ENCODE measurements around the gene PPARGC1A. TPM values are rescaled to one million over a fixed set of nuclear protein-coding genes. Genes with fewer than 3 reads are reported as not detected.

Gene PPARGC1A
- total and polyA plus RNA-seq, 2 donors (not counting 3 experiments of a cell fraction or from before 2014, with no cell fraction given), result not detected

DNA sequence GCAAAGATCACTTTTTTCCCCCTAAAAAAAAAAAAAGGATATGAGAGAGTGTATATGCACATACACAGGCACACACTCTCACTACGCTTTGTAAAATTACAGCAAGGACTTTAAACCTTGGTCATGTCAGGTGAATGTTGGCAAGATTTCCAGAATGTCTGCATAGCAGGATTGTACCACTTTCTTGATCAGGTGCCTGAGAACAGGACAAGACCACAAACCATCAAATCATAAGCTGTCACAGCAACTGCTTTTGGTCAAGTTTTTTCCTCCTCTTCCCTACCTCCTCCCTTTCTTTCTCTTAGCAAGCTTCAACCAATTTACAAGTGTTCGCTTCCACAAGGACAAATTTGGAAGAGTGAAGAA, 15.3 kb downstream of the PPARGC1A start:
- Histone ChIP-seq H3K27ac (ENCODE audit: insufficient read depth, low read depth, low read length) (no peak overlapping the region), H3K4me3 (replicated peaks in 1 of 3; ENCODE audit: insufficient read depth in 1 of 3, low read depth in 1 of 3, low read length in 3 of 3) (no peak overlapping the region), H3K9me3 (replicated peaks; ENCODE audit: control insufficient read depth, insufficient read depth, low read length) (no peaks in the 10 kb centered on the region), H3K36me3 (ENCODE audit: control insufficient read depth in 2 of 2, extremely low read depth in 1 of 2, insufficient read depth in 2 of 2, low read length in 2 of 2) (no peaks in the 10 kb centered on the region), H4K20me1 (replicated peaks; ENCODE audit: control insufficient read depth, extremely low read depth, insufficient read depth, low read length) (no peaks in the 10 kb centered on the region), H2AFZ (ENCODE audit: low read depth, low read length) (no peak overlapping the region), H3K4me2 (ENCODE audit: insufficient read depth, low read length) (no peak overlapping the region), H3K9me1 (replicated peaks; ENCODE audit: control insufficient read depth, extremely low read depth, insufficient read depth, low read length) (no peaks in the 10 kb centered on the region), H3K4me1 (ENCODE audit: control insufficient read depth, extremely low read depth, insufficient read depth, low read length) (no peaks in the 10 kb centered on the region), H3K27me3 (ENCODE audit: control insufficient read depth in 2 of 2, insufficient read depth in 2 of 2, low read length in 2 of 2) (no peaks in the 10 kb centered on the region), H3K79me2 (ENCODE audit: control insufficient read depth, insufficient read depth, low read length) (no peaks in the 10 kb centered on the region), H3K9ac (replicated peaks; ENCODE audit: extremely low read depth, insufficient read depth, low read length) (no peak overlapping the region)
- ChIA-PET CTCF (no interaction called here), POLR2A (no interaction called here)
- BruUV-seq (replicated peaks), result no TSS peak
- dilution Hi-C loops (cut with MboI; ENCODE audit: extremely low pct_ligation_motif_present, low sequenced_read_pairs), result no loop called here
- FAIRE-seq (no peak), DNase-seq (ENCODE audit: low read depth, low spot score) (no peak)
- TF ChIP-seq, protein P1, sequence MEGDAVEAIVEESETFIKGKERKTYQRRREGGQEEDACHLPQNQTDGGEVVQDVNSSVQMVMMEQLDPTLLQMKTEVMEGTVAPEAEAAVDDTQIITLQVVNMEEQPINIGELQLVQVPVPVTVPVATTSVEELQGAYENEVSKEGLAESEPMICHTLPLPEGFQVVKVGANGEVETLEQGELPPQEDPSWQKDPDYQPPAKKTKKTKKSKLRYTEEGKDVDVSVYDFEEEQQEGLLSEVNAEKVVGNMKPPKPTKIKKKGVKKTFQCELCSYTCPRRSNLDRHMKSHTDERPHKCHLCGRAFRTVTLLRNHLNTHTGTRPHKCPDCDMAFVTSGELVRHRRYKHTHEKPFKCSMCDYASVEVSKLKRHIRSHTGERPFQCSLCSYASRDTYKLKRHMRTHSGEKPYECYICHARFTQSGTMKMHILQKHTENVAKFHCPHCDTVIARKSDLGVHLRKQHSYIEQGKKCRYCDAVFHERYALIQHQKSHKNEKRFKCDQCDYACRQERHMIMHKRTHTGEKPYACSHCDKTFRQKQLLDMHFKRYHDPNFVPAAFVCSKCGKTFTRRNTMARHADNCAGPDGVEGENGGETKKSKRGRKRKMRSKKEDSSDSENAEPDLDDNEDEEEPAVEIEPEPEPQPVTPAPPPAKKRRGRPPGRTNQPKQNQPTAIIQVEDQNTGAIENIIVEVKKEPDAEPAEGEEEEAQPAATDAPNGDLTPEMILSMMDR (IDR thresholded peaks at IDR 0.05; ENCODE audit: extremely low read depth in 1 of 2, insufficient read depth in 1 of 2, low read depth in 1 of 2, low read length in 2 of 2), result no peak
- TF ChIP-seq, protein P2, sequence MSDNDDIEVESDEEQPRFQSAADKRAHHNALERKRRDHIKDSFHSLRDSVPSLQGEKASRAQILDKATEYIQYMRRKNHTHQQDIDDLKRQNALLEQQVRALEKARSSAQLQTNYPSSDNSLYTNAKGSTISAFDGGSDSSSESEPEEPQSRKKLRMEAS (IDR thresholded peaks at IDR 0.05; ENCODE audit: insufficient read depth, insufficient read length), result no peak
- TF ChIP-seq POLR2AphosphoS5 (IDR thresholded peaks at IDR 0.05; ENCODE audit: insufficient read depth, low read depth, low read length) (no peak), FOS (IDR thresholded peaks at IDR 0.05; ENCODE audit: borderline replicate concordance, insufficient read depth, low read length) (no peak), POLR2A (IDR thresholded peaks at IDR 0.05; ENCODE audit: low read depth, low read length) (no peak), GATA2 (IDR thresholded peaks at IDR 0.05; ENCODE audit: insufficient read depth, insufficient read length, low read depth, low read length) (no peak), EZH2 (IDR thresholded peaks at IDR 0.05; ENCODE audit: borderline replicate concordance, low read depth, low read length, severe bottlenecking) (no peak), MYC (IDR thresholded peaks at IDR 0.05; ENCODE audit: low read depth, low read length) (no peak), JUN (IDR thresholded peaks at IDR 0.05; ENCODE audit: borderline replicate concordance, insufficient read depth, insufficient read length, low read depth) (no peak)
- intact Hi-C loops (cut with micrococcal nuclease), result no loop called here
